Ectodermal cell (in vitro differentiated cells): ENCODE data around the gene RAB30.
A peak's percentile ranks its signal among the peaks of the same experiment; 100 is the strongest.

ENCODE experiments used
- H3K27ac ChIP-seq: 2 replicates; pipeline ENCODE4 v1.7.0; 2013; ENCODE audit warnings: mild to moderate bottlenecking, low read depth, low read length; ENCODE audit not compliant: insufficient read depth, poor library complexity, severe bottlenecking
- H3K27me3 ChIP-seq: 2 replicates; pipeline ENCODE4 v1.7.0; 2013; ENCODE audit warnings: mild to moderate bottlenecking, low read length; ENCODE audit not compliant: insufficient read depth, control insufficient read depth, poor library complexity, severe bottlenecking
- H3K36me3 ChIP-seq: one replicate; pipeline ENCODE4 v1.7.0; 2013; ENCODE audit warnings: low read length; ENCODE audit not compliant: control insufficient read depth, insufficient read depth
- H3K4me1 ChIP-seq: one replicate; pipeline ENCODE4 v1.7.0; 2013; ENCODE audit warnings: low read length; ENCODE audit not compliant: control insufficient read depth, insufficient read depth
- H3K4me3 ChIP-seq: 2 replicates; pipeline ENCODE4 v1.7.0; 2013; ENCODE audit warnings: low read depth, low read length, control low read depth; ENCODE audit not compliant: insufficient read depth
- H3K9me3 ChIP-seq: 2 replicates; pipeline ENCODE4 v1.7.0; 2013; ENCODE audit warnings: mild to moderate bottlenecking, low read length, moderate library complexity; ENCODE audit not compliant: control insufficient read depth
- WGBS, 2 experiments: methylation state at CpG; one replicate each; pipeline ENCODE4 v1.1.7; 2013; ENCODE audit warnings: missing lambda C conversion rate in 2 of 2; 5-methylcytosine and 5-hydroxymethylcytosine counted together

Gene RAB30

GRCh38 chr11:82988936-82989627 is 82.6 kb downstream of the RAB30 start:
- H3K27me3 ChIP-seq, result no peaks in the 10 kb centered on the region
- no peaks in the 10 kb centered on the region for H3K36me3 ChIP-seq
- no peak overlapping the region for H3K4me3 ChIP-seq
- H3K27ac ChIP-seq, result peak overlapping the region; percentile 76
- 87% methylated on average over 7 of the region's 7 CpGs for WGBS, 2 experiments
- no peaks in the 10 kb centered on the region for H3K9me3 ChIP-seq
- peaks cover 15% of the 10 kb centered on the region for H3K4me1 ChIP-seq

- no peak overlapping the region for H3K4me3 ChIP-seq
- peaks cover 15% of the 10 kb centered on the region for H3K4me1 ChIP-seq
- no peaks in the 10 kb centered on the region for H3K9me3 ChIP-seq
- 92 to 94% methylated on average over 2 of the region's 2 CpGs for WGBS, 2 experiments
- H3K27me3 ChIP-seq, result no peaks in the 10 kb centered on the region
- H3K27ac ChIP-seq, result no peak overlapping the region
- no peaks in the 10 kb centered on the region for H3K36me3 ChIP-seq
These were observed 83.7 kb downstream of the RAB30 start for GRCh38 chr11:82987997-82988396.

GRCh38 chr11:82986446-82986845 is 85.3 kb downstream of the RAB30 start:
- H3K9me3 ChIP-seq, result no peaks in the 10 kb centered on the region
- 94 to 96% methylated on average over 2 to 3 of the region's 3 CpGs for WGBS, 2 experiments
- no peak overlapping the region for H3K27ac ChIP-seq
- peaks cover 15% of the 10 kb centered on the region for H3K4me1 ChIP-seq
- no peaks in the 10 kb centered on the region for H3K27me3 ChIP-seq
- no peaks in the 10 kb centered on the region for H3K36me3 ChIP-seq
- H3K4me3 ChIP-seq, result no peak overlapping the region

GRCh38 chr11:82981852-82982251 is 89.8 kb downstream of the RAB30 start:
- Histone ChIP-seq H3K36me3 (no peaks in the 10 kb centered on the region), H3K27ac (no peak overlapping the region), H3K4me3 (no peak overlapping the region), H3K9me3 (no peaks in the 10 kb centered on the region), H3K27me3 (no peaks in the 10 kb centered on the region), H3K4me1 (no peaks in the 10 kb centered on the region)
- 95 to 98% methylated on average over 6 of the region's 6 CpGs for WGBS, 2 experiments

- no peak overlapping the region for H3K27ac ChIP-seq
- H3K4me3 ChIP-seq, result no peak overlapping the region
- no peaks in the 10 kb centered on the region for H3K9me3 ChIP-seq
- 86 to 91% methylated on average over 3 to 4 of the region's 4 CpGs for WGBS, 2 experiments
- no peaks in the 10 kb centered on the region for H3K27me3 ChIP-seq
- H3K4me1 ChIP-seq, result no peaks in the 10 kb centered on the region
- H3K36me3 ChIP-seq, result no peaks in the 10 kb centered on the region
These were observed 90.8 kb downstream of the RAB30 start for GRCh38 chr11:82980947-82981346.

- Histone ChIP-seq H3K4me1 (no peaks in the 10 kb centered on the region), H3K27ac (no peak overlapping the region), H3K27me3 (no peaks in the 10 kb centered on the region), H3K4me3 (no peak overlapping the region), H3K9me3 (no peaks in the 10 kb centered on the region), H3K36me3 (no peaks in the 10 kb centered on the region)
These were observed 91.4 kb downstream of the RAB30 start for GRCh38 chr11:82980292-82980691.

GRCh38 chr11:82979824-82980223 is 91.9 kb downstream of the RAB30 start:
- Histone ChIP-seq H3K27ac (no peak overlapping the region), H3K4me3 (no peak overlapping the region), H3K36me3 (no peaks in the 10 kb centered on the region), H3K27me3 (no peaks in the 10 kb centered on the region), H3K4me1 (no peaks in the 10 kb centered on the region), H3K9me3 (no peaks in the 10 kb centered on the region)

GRCh38 chr11:82978422-82979099 is 93.1 kb downstream of the RAB30 start:
- 95 to 96% methylated on average over 6 of the region's 6 CpGs for WGBS, 2 experiments

GRCh38 chr11:82976786-82977185 is 94.9 kb downstream of the RAB30 start:
- no peaks in the 10 kb centered on the region for H3K4me1 ChIP-seq
- H3K9me3 ChIP-seq, result no peaks in the 10 kb centered on the region
- no peaks in the 10 kb centered on the region for H3K27me3 ChIP-seq
- H3K27ac ChIP-seq, result no peak overlapping the region
- H3K36me3 ChIP-seq, result no peaks in the 10 kb centered on the region
- no peak overlapping the region for H3K4me3 ChIP-seq

More at GRCh38 chr11:82978422-82979099, 93.1 kb downstream of the RAB30 start:
- no peaks in the 10 kb centered on the region for H3K36me3 ChIP-seq
- no peak overlapping the region for H3K27ac ChIP-seq
- H3K9me3 ChIP-seq, result no peaks in the 10 kb centered on the region
- H3K4me1 ChIP-seq, result no peaks in the 10 kb centered on the region
- no peak overlapping the region for H3K4me3 ChIP-seq
- no peaks in the 10 kb centered on the region for H3K27me3 ChIP-seq

GRCh38 chr11:82975882-82976281 is 95.8 kb downstream of the RAB30 start:
- H3K9me3 ChIP-seq, result no peaks in the 10 kb centered on the region

More at GRCh38 chr11:82975882-82976281, 95.8 kb downstream of the RAB30 start:
- no peaks in the 10 kb centered on the region for H3K4me1 ChIP-seq
- H3K4me3 ChIP-seq, result no peak overlapping the region
- H3K27me3 ChIP-seq, result no peaks in the 10 kb centered on the region
- H3K27ac ChIP-seq, result no peak overlapping the region
- no peaks in the 10 kb centered on the region for H3K36me3 ChIP-seq
